GM12873 (cell line): ENCODE measurements around the gene UBAP2.

Source experiments
- CTCF ChIP-seq: IDR thresholded peaks from 2 replicates; pipeline ENCODE4 v1.5.1; 2012; ENCODE audit warnings: low read depth, mild to moderate bottlenecking, moderate library complexity, low read length, control low read depth; ENCODE audit not compliant: insufficient read depth; ENCODE audit errors: missing control alignments

The UBAP2 gene

GRCh38 chr9:33903157-33903780 is 145.4 kb downstream of the UBAP2 start:
- no peak for TF ChIP-seq CTCF

- TF ChIP-seq CTCF, result no peak
Observed at GRCh38 chr9:33894316-33894715, 154.4 kb downstream of the UBAP2 start.

- TF ChIP-seq CTCF, result no peak
Observed at GRCh38 chr9:33893861-33894260, 154.8 kb downstream of the UBAP2 start.

GRCh38 chr9:33885948-33886347 is 162.7 kb downstream of the UBAP2 start:
- TF ChIP-seq CTCF, result no peak

GRCh38 chr9:33884856-33885701 is 163.6 kb downstream of the UBAP2 start:
- TF ChIP-seq CTCF, result no peak

- TF ChIP-seq CTCF, result no peak
Observed at GRCh38 chr9:33881635-33882034, 167.1 kb downstream of the UBAP2 start.

GRCh38 chr9:33880211-33881089 is 168.2 kb downstream of the UBAP2 start:
- TF ChIP-seq CTCF, result no peak
